Stimulated activated CD4-positive, alpha-beta T cell treated with anti-CD3 and anti-CD28 coated beads, Interleukin-12 subunit alpha, Interleukin-12 subunit beta, amount 100 ng/mL, for 24 hours (primary cell): ENCODE results near the gene SPATA3.

Experiments
- DNase-seq, 2 experiments: peaks; one replicate each; pipeline ENCODE4 v3.0.0-alpha.2; 2020; ENCODE audit warnings: low read depth in 2 of 2

SPATA3 gene

GRCh38 chr2:231029563-231029962 lies 33.6 kb downstream of the SPATA3 start:
- no peak for DNase-seq

GRCh38 chr2:231030725-231031124 lies 34.8 kb downstream of the SPATA3 start:
- DNase-seq, result no peak

GRCh38 chr2:231032575-231033140 lies 36.7 kb downstream of the SPATA3 start:
- no peak for DNase-seq

GRCh38 chr2:231033147-231034132 lies 37.5 kb downstream of the SPATA3 start:
- no peak for DNase-seq

GRCh38 chr2:231034291-231034882 lies 38.5 kb downstream of the SPATA3 start:
- no peak for DNase-seq

- DNase-seq, result no peak
Measured at GRCh38 chr2:231036131-231036530, 40.2 kb downstream of the SPATA3 start.

- DNase-seq, result no peak
Measured at GRCh38 chr2:231036578-231037106, 40.7 kb downstream of the SPATA3 start.

GRCh38 chr2:231037202-231037730 lies 41.3 kb downstream of the SPATA3 start, which contains the start of gene C2orf72:
Gene C2orf72 (plus strand): TSS chr2:231037523. CDS start chr2:231037566, 43 bp downstream.
- DNase-seq, result no peak

- DNase-seq, result no peak
Measured at GRCh38 chr2:231037731-231038482, 42.0 kb downstream of the SPATA3 start.

- DNase-seq, result no peak
Measured at GRCh38 chr2:231038483-231039293, 42.8 kb downstream of the SPATA3 start.

- DNase-seq, result no peak
Measured at GRCh38 chr2:231039294-231039664, 43.4 kb downstream of the SPATA3 start.

GRCh38 chr2:231039821-231040364 lies 44.0 kb downstream of the SPATA3 start:
- no peak for DNase-seq

- no peak for DNase-seq
Measured at GRCh38 chr2:231041061-231041689, 45.3 kb downstream of the SPATA3 start.

- DNase-seq, result no peak
Measured at GRCh38 chr2:231043796-231044195, 47.9 kb downstream of the SPATA3 start.

GRCh38 chr2:231046916-231047273 lies 51.0 kb downstream of the SPATA3 start:
- no peak for DNase-seq

GRCh38 chr2:231047274-231047922 lies 51.5 kb downstream of the SPATA3 start:
- no peak for DNase-seq

- DNase-seq, result no peak
Measured at GRCh38 chr2:231047923-231048915, 52.3 kb downstream of the SPATA3 start.
